NCI-H2196 treated with DMSO at 0.1 percent for 48 hours (cell line): ENCODE data around the gene ADAMTS13.
A peak's percentile ranks its signal among the peaks of the same experiment; 100 is the strongest.
"Not testable (repeated sequence)": the region's sequence is repeated elsewhere in the genome, so short reads cannot be mapped to it uniquely, and the experiment has no call there.

Source experiments
- DNase-seq: peaks from one replicate; lab custom pipeline; 2025; ENCODE audit not compliant: unreplicated experiment; lab: John Stamatoyannopoulos, UW

ADAMTS13 gene

DNA sequence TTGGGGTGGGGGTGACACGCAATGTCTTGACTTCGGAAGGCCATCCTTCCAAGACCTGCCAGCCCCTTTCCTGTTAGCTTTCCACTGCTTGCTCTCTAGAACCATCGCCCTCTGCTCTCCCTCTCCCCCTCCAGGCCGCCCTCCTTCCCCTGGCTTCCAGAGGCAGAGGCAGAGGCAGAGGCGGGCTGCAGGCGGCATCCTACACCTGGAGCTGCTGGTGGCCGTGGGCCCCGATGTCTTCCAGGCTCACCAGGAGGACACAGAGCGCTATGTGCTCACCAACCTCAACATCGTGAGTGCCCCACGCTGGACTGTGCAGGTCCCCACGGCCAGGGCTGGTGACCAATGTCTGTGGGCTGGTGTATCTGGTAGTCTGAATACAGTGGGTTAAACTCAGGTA, 2.0 kb downstream of the ADAMTS13 start:
- no peak for DNase-seq

DNA sequence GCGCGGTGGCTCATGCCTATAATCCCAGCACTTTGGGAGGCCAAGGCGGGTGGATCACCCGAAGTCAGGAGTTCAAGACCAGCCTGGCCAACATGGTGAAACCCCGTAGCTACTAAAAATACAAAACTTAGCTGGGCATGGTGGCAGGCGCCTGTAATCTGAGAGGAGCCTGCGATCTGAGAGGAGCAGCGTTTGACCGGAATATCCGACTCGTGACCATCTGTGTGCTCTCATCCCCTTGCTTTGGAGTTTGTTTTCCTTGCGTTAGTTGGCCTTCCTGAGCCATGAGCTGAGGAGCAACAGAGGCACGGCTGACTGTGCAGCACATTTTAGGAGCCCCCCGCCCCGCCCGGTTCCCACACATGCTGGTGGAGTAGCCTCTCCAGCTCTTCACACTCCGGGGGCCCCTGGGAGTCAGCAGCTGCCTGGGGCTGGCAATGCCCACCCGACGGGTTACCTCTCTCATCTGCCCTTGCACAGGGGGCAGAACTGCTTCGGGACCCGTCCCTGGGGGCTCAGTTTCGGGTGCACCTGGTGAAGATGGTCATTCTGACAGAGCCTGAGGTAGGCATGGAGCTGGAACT, 3.0 kb downstream of the ADAMTS13 start:
- no peak for DNase-seq

DNA sequence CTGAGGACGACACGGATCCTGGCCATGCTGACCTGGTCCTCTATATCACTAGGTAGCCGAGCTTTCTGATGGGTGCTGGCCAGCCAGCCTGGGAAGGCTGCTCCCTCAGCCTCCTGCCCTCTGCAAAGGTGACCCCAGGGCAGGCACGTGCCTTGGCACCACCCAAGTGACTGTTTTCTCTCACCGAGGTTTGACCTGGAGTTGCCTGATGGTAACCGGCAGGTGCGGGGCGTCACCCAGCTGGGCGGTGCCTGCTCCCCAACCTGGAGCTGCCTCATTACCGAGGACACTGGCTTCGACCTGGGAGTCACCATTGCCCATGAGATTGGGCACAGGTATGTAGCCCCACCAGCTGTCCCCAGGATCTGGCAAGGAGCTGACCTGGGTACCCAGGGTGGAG, 3.8 kb downstream of the ADAMTS13 start:
- no peak for DNase-seq

DNA sequence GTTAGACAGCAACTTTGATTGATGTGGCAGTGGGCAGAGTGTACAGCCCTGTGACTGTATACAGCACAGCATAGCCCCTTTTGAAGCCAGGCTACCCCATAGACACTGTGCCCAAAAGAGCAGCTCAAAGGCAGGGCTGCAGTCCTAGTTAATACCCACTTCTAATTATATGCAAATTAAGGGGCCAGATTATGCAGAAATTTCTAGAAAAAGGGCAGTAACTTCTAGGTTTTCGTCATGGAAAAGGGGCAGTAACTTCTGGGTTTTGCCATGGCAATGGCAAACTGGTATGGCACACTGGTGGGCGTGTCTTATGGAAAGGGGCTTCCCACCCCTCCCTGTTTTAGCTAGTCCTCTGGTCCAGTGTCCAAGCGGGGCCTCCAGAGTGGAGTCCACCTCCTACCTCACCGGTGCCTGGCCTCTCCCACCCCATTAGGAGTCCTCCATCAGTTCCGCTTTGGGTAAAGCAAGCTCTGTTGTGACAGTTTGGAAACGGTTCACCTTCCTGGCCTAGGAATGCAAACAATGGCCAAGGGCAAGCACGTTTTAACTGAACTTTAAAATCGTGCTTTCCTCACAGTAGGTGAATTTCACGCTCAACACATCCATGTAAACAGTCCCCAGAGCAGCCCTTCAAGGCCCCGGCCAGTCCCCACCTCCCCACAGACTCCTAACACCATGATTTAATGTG, 5.6 kb downstream of the ADAMTS13 start:
- DNase-seq, result no peak

DNA sequence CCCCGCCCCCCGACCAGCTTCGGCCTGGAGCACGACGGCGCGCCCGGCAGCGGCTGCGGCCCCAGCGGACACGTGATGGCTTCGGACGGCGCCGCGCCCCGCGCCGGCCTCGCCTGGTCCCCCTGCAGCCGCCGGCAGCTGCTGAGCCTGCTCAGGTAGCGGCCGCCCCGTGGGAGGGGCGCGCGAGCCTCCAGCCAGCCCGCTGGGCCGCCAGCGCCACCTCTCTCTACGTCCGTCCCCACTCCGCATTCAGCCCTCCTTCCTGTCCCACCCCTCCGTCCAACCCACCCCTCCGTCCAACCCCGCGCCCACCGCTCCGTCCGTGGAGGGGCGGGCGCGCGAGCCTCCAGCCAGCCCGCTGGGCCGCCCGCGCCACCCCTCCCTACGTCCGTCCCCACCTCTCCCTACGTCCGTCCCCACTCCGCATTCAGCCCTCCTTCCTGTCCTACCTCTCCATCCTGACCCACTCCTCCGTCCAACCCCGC, 6.5 kb downstream of the ADAMTS13 start:
- DNase-seq, result peak; percentile 12

DNA sequence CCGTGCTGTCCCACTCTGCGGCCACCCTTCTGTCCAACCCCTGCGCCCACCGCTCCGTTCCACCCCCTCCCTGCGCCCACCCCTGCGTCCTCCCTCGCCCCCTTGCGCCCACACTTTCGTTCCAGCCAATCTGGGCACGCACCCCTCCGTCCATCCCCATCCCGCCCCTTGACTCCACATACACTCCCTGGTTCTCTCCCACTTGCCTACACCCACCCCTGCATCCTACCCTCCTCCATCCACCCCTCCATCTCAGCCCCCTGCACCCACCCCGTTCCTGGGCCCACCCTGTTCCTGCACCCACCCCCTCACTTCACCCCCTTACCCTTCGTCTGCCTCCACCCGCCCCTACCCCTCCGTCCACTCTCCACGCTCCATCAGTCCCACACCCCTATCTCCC, 7.0 kb downstream of the ADAMTS13 start:
- no peak for DNase-seq

DNA sequence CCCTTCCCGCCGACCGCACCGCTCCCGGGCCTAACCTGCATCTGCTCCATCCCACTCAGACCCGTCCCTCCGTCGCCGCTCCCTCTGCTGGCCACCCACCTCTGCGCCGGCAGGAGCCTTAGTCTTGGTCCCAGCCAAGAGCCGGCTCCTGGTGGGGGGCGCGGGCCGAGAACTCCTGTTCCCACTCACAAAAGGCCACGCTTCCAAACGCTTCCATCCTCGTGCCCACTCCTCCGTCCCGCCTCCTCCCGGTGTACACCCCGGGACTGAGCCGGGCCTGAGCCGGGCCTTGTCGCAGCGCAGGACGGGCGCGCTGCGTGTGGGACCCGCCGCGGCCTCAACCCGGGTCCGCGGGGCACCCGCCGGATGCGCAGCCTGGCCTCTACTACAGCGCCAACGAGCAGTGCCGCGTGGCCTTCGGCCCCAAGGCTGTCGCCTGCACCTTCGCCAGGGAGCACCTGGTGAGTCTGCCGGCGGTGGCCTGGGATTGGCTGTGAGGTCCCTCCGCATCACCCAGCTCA, 7.5 kb downstream of the ADAMTS13 start:
- DNase-seq, result no peak

DNA sequence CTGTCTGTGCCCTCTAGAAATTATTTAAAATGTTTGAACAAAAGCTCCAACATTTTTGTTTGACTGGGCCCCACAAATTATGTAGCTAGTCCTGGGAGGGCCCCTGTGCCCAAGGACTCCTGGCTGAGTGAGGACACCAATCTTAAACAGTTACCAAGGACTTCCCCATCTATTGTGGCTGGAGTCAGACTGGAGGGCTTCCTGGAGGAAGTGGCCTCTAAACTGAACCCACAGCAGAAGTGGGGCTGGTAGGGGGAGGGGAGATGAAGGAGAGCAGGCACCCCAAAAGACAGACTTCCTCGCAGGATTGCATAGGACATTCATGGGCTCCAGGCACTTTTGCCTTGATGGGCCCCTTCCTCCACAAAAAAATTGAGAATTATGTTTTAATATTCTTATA, 8.1 kb downstream of the ADAMTS13 start:
- DNase-seq, result no peak

DNA sequence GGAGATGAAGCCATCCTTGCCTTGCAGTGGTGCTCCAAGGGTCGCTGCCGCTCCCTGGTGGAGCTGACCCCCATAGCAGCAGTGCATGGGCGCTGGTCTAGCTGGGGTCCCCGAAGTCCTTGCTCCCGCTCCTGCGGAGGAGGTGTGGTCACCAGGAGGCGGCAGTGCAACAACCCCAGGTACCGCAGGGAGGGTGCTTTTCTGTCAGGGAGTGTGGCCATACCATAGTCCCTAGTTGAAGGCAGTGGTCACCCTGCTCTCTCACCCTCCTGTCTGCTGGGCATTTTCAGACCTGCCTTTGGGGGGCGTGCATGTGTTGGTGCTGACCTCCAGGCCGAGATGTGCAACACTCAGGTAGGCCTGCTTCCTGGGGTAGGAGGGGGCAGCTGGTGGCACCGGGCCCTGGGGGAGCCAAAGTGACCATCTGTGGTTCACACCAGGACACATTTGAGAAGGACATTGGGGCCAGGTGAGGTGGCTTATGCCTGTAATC, 11.2 kb downstream of the ADAMTS13 start:
- DNase-seq, result no peak

DNA sequence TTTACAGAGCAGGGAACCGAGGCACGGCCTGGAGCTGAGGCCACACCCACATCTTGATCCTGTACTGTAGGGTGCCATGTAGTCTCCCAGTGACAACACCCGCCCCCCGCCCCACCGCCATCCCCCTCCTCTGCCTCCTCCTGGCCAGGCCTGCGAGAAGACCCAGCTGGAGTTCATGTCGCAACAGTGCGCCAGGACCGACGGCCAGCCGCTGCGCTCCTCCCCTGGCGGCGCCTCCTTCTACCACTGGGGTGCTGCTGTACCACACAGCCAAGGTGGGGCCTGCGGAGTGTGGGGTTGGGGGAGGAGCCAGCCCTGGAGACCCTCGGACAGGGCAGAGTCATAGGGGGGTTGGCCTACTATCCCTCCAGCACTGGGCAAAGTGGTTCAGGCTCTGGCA, 14.5 kb downstream of the ADAMTS13 start:
- DNase-seq, result no peak

DNA sequence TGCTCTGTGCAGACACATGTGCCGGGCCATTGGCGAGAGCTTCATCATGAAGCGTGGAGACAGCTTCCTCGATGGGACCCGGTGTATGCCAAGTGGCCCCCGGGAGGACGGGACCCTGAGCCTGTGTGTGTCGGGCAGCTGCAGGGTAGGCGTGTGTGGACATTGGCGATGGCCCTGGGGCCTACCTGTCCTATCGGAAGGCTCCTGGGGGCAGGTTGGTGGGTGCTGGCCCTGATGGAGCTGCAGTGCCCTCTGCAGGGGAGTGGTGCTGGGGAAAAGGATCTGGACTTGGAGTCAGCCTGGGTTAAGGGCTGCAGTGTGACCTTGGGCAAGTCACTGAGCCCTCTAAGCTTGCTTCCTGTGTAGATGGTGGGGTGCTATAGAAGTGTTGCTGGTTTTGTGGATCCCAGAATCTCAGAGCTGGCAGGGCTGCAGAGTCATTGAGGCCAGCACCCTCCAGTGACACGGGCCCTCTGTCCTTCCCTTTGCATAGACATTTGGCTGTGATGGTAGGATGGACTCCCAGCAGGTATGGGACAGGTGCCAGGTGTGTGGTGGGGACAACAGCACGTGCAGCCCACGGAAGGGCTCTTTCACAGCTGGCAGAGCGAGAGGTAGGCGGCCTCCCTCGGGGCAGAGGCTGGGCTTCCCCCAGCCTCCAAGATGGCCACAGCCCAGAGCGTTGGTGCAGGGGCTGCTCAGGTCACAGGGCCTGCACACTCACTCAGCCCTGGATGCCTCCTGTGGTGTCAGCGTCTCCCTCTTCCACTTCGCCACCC, 15.8 kb downstream of the ADAMTS13 start:
- DNase-seq, result no peak

DNA sequence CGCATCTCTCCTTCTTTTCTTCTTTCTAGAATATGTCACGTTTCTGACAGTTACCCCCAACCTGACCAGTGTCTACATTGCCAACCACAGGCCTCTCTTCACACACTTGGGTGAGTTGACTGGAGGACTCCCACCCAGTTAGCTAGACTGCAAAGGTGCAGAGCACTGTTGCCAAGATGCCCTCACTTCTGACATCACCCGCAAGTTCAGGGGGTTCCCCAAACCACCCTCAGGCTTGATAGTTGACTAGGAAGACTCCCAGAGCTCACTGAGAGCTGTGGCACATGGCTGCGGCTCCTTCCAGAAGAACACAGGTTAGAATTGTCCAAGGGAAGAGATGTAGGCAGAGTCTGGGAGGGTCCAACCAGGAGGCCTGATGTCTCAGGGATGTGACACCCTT, 17.2 kb downstream of the ADAMTS13 start:
- DNase-seq, result no peak

DNA sequence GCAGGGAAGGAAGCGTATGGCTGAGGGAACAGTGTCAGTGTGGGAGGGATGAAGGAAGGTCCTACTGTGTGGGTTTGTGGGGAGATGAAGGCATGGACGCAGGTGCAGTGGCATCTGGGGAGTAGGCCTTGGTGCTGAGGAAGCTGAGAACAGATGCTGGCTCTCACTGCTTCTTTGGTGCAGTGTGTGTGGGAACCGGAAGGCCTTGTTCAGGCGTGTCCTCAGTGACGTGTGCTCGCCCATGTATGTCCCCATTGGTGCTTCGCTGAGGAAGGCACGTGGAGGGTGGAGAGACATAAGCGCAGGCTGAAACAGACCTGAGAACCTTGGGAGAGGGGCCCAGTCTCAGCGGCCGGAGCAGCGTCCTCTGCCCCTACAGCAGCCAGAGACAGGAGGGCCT, 18.7 kb downstream of the ADAMTS13 start:
- no peak for DNase-seq

DNA sequence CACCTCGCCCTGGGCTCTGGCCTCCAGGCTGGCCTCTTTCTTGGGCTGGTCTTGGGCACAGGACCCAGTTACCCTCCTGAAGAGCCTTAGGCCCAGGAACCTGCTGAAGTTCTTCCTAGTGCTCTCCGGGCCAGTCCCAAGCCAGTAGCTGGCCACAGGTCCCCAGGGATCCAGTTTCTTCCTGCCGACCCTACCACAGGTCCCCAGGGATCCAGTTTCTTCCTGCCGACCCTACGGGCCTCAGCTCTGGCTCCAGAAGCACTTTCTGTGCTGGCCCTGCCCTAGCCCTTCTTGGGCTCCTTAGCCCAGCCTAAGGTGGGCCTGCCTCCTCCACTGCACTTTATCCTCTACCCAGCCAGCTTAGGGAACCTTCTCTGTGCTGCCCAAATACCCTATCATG, 19.4 kb downstream of the ADAMTS13 start:
- no peak for DNase-seq

DNA sequence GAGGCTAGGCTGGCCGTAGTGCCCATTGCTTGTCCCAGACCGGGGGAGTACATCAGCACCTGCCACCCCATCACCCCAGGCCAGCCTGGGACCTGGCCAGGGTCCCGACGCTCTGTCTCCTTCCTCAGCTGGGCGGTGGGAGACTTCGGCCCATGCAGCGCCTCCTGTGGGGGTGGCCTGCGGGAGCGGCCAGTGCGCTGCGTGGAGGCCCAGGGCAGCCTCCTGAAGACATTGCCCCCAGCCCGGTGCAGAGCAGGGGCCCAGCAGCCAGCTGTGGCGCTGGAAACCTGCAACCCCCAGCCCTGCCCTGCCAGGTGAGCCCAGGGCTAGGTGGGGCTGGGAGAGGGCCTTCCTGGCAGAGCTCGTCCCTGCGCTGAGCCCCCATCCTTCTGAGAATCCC, 21.1 kb downstream of the ADAMTS13 start:
- DNase-seq, result no peak

DNA sequence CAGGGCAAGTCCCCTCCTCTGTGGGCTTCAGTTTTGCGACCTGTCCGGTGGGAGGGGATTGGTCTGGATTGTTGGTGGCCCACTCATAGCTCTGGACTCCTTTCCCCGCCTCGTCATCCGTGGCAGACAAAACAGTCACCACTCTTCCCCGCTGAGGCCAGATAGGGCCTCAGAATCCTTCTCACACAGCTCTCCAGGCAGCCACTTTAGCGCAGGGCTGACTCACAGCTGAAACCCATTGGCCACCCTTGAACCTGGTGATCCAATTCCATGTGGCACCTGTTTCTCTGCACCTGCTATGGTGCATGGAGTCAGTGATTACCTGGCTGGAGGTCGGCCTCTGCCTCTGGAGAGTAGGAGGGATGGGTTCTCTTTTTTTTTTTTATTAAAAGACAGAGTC, 21.8 kb downstream of the ADAMTS13 start:
- DNase-seq, result peak; percentile 31

DNA sequence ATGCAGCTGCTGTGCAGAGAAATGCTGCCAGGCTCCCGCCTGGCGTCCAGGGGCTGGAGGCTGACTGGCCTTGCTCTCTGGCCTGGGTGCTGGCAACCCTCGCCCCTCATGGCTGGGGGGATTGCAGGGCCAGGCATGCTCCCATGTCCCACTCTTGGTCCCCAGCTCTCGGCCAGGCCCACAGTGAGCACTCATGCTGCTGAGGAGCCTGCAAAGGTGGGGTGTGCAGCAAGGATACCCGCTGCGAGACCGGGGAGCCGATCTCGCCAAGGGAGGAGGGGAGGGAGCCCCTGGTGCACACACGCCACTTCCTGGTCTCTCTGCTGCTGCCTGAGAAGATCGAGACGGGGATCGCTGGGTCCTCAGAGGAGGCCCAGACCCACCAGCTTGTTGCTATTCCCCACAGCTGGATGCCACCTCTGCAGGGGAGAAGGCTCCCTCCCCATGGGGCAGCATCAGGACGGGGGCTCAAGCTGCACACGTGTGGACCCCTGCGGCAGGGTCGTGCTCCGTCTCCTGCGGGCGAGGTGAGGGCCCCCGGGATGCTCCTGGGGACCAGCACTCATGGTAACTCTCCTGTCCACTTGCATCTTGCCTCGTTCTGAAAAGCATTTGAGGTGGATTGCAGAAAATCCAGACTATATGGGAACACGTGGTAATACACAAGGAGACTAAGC, 23.3 kb downstream of the ADAMTS13 start:
- DNase-seq, result no peak

DNA sequence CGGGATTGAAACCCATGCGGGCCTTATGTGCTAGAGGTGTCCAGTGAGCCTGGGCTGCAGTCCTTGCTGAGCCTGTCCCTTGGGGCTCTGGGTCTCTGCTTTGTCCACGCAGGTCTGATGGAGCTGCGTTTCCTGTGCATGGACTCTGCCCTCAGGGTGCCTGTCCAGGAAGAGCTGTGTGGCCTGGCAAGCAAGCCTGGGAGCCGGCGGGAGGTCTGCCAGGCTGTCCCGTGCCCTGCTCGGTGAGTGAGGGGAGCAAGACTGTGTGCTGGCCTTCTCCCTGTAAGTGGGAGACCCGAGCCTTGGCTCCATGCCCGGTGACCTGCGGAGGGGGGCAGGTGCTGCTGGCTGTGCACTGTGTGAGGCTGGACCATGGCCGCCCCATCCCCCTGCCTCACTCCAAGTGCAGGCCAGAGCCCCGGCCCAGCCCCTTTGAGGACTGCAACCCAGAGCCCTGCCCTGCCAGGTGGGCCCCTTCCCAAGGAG, 26.4 kb downstream of the ADAMTS13 start:
- no peak for DNase-seq

DNA sequence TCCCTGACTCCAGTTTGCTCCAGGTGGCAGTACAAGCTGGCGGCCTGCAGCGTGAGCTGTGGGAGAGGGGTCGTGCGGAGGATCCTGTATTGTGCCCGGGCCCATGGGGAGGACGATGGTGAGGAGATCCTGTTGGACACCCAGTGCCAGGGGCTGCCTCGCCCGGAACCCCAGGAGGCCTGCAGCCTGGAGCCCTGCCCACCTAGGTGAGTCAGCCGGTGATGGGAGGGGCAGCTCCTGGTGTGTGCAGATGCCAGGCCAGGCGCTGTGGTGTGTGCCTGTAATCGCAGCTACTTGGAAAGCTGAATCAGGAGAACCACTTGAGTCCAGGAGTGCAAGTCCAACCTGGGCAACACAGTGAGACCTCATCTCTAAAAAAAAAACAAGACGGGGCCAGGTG, 27.6 kb downstream of the ADAMTS13 start:
- DNase-seq, result peak; percentile 61

DNA sequence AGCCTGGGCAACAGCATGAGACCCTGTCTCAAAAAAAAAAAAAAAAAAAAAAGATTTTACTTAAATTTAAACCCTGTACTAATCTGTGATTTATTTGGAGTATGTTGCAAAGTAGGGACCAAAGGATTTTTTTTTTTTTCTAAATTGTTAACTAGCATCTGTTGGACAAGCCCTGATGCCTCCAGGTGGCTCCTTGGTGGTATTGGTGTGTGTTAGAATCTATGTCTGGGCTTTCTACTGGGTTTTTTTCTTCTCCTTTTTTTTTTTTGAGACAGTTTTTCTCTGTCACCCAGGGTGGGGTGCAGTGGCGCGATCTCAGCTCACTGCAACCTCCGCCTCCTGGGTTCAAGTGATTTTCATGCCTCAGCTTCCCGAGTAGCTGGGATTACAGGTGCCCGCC, 29.7 kb downstream of the ADAMTS13 start:
- not testable (repeated sequence) for DNase-seq

DNA sequence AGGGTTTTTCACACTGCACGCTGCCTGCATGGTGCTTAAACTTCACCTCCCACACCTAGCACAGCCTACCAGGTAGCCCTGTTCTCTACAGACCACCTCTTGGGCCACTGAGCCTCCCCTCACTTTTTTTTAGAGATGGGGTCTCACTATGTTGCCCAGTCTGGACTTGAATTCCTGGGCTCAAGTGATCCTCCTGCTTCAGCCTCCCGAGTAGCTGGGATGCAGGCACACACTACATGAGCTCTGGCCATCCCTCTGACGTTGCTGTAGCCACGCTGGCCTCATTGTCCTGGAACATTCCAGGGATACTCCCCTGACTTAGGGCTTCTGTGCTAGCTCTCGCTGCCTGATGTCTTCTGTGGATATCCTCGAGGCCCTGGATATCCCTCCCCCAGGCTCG, 30.4 kb downstream of the ADAMTS13 start:
- DNase-seq, result no peak
